ENCODE measurements around the gene DPP6.

- no peak for TF ChIP-seq SP1 (IDR thresholded peaks at IDR 0.05)
- no peak for TF ChIP-seq L3MBTL2 (conservative IDR thresholded peaks at IDR 0.05)
- no peak for TF ChIP-seq FOXA1 (IDR thresholded peaks at IDR 0.05)
- no peak for TF ChIP-seq HDGF (IDR thresholded peaks at IDR 0.05; ENCODE audit: borderline replicate concordance)
- no peak for TF ChIP-seq BHLHE40 (IDR thresholded peaks at IDR 0.05; ENCODE audit: borderline replicate concordance)
- TF ChIP-seq ARNT (IDR thresholded peaks at IDR 0.05), result no peak
- TF ChIP-seq SUZ12 (IDR thresholded peaks at IDR 0.05), result no peak
- TF ChIP-seq FOXM1 (IDR thresholded peaks at IDR 0.05; ENCODE audit: borderline replicate concordance), result no peak
- TF ChIP-seq TARDBP (IDR thresholded peaks at IDR 0.05), result no peak
- no peak for TF ChIP-seq LEF1 (IDR thresholded peaks at IDR 0.05; ENCODE audit: borderline replicate concordance)
- no peak for TF ChIP-seq PKNOX1 (IDR thresholded peaks at IDR 0.05)
- no peak for TF ChIP-seq ELF4 (IDR thresholded peaks at IDR 0.05)
These were observed 126.7 kb downstream of the DPP6 start for GRCh38 chr7:154178895-154179294.

Measured in HEK293T (cell line).